GM12874 (cell line): Measurements from ENCODE around the gene HBG1.

Experiments used
- CTCF ChIP-seq: IDR thresholded peaks from 2 replicates; pipeline ENCODE4 v1.5.1; 2011; ENCODE audit warnings: low read depth, mild to moderate bottlenecking, control low read depth, low read length, moderate library complexity; ENCODE audit not compliant: insufficient read depth

HBG1 gene

GRCh38 chr11:5227681-5228080 is 22.0 kb downstream of the HBG1 start:
- TF ChIP-seq CTCF: no peak

DNA sequence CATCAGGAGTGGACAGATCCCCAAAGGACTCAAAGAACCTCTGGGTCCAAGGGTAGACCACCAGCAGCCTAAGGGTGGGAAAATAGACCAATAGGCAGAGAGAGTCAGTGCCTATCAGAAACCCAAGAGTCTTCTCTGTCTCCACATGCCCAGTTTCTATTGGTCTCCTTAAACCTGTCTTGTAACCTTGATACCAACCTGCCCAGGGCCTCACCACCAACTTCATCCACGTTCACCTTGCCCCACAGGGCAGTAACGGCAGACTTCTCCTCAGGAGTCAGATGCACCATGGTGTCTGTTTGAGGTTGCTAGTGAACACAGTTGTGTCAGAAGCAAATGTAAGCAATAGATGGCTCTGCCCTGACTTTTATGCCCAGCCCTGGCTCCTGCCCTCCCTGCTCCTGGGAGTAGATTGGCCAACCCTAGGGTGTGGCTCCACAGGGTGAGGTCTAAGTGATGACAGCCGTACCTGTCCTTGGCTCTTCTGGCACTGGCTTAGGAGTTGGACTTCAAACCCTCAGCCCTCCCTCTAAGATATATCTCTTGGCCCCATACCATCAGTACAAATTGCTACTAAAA is 22.8 kb downstream of the HBG1 start, which contains the start of gene HBB:
Gene HBB, minus strand, starts transcription at position 340 of the 579 bp plus-strand sequence. Its CDS starts 50 bp downstream, at position 290.
- no peak for TF ChIP-seq CTCF

DNA sequence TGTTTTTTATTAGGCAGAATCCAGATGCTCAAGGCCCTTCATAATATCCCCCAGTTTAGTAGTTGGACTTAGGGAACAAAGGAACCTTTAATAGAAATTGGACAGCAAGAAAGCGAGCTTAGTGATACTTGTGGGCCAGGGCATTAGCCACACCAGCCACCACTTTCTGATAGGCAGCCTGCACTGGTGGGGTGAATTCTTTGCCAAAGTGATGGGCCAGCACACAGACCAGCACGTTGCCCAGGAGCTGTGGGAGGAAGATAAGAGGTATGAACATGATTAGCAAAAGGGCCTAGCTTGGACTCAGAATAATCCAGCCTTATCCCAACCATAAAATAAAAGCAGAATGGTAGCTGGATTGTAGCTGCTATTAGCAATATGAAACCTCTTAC is 24.2 kb downstream of the HBG1 start:
- no peak for TF ChIP-seq CTCF

GRCh38 chr11:5224538-5225479 is 24.8 kb downstream of the HBG1 start:
- TF ChIP-seq CTCF: no peak

DNA sequence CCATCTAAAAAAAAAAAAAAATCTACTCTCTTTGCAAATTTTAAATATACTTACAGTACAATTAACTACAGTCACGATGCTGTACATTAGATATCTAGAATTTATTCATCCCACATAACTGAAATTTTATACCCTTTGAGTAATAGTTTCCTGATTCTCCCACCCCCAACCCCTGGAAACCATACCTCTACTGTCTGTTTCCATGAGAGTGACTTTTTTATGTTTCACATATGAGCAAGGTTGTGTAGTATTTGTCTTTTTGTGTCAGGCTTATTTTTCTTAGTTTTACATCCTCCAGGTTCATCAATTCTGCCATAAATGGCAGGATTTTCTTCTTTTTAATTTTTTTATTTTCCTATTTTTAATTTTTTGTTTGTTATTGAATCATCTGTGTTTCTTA is 26.0 kb downstream of the HBG1 start:
- no peak for TF ChIP-seq CTCF

GRCh38 chr11:5223146-5223545 is 26.5 kb downstream of the HBG1 start:
- no peak for TF ChIP-seq CTCF

- no peak for TF ChIP-seq CTCF
Measured at GRCh38 chr11:5210376-5210885, 39.2 kb downstream of the HBG1 start.
